Liver (tissue), 9 donors: Measurements from ENCODE around the gene FBP1. TPM values are rescaled to one million over a fixed set of nuclear protein-coding genes. Genes with fewer than 3 reads are reported as not detected.

Source experiments
- DNase-seq: peaks from one replicate; pipeline ENCODE4 v3.0.0-alpha.2; 2017; ENCODE audit warnings: low spot score
- H3K27ac ChIP-seq, 2 donors: one replicate each; pipeline ENCODE4 v1.7.0; 2013; ENCODE audit warnings: inconsistent platforms in 2 of 2, low read length in 2 of 2, control low read depth in 1 of 2, low read depth in 1 of 2, mild to moderate bottlenecking in 1 of 2
- H3K27me3 ChIP-seq, 4 donors: one replicate each; pipeline versions ENCODE4 v1.6.1 to v1.7.0; 2013; ENCODE audit warnings: low read length in 3 of 4, inconsistent platforms in 1 of 4, mild to moderate bottlenecking in 1 of 4, moderate library complexity in 1 of 4; ENCODE audit not compliant: control insufficient read depth in 4 of 4, insufficient read depth in 4 of 4
- H3K36me3 ChIP-seq, 4 donors: one replicate each; pipeline versions ENCODE4 v1.6.1 to v1.7.0; 2013; ENCODE audit warnings: low read length in 3 of 4, mild to moderate bottlenecking in 3 of 4, low read depth in 1 of 4, moderate library complexity in 1 of 4; ENCODE audit not compliant: control insufficient read depth in 4 of 4, insufficient read depth in 3 of 4
- H3K4me1 ChIP-seq, 4 donors: one replicate each; pipeline versions ENCODE4 v1.6.1 to v1.7.0; 2013; ENCODE audit warnings: low read length in 3 of 4, mild to moderate bottlenecking in 3 of 4, moderate library complexity in 1 of 4; ENCODE audit not compliant: control insufficient read depth in 4 of 4, insufficient read depth in 4 of 4
- H3K4me3 ChIP-seq, 3 donors: one replicate each; pipeline versions ENCODE4 v1.6.1 to v1.7.0; 2013; ENCODE audit warnings: low read length in 3 of 3, control low read depth in 1 of 3, low read depth in 1 of 3, mild to moderate bottlenecking in 1 of 3
- H3K9ac ChIP-seq, 2 donors: one replicate each; pipeline ENCODE4 v1.7.0; 2013; ENCODE audit warnings: low read length in 2 of 2, mild to moderate bottlenecking in 2 of 2, moderate library complexity in 2 of 2, control low read depth in 1 of 2, low read depth in 1 of 2
- H3K9me3 ChIP-seq, 4 donors: one replicate each; pipeline versions ENCODE4 v1.6.1 to v1.7.0; 2013; ENCODE audit warnings: low read length in 3 of 4; ENCODE audit not compliant: control insufficient read depth in 4 of 4
- ATF3 ChIP-seq: IDR thresholded peaks from 2 replicates; pipeline ENCODE4 v1.6.1; 2016; ENCODE audit warnings: antibody characterized with exemption
- CTCF ChIP-seq: fragments of 150-350 bp; IDR thresholded peaks from 2 replicates; pipeline ENCODE4 v1.5.1; 2017; ENCODE audit warnings: improper control_type of control experiment, low read depth, low read length; ENCODE audit not compliant: missing input control
- EGR1 ChIP-seq, 2 donors: IDR thresholded peaks; 2 replicates each; pipeline ENCODE4 v1.6.1; 2016 to 2018; ENCODE audit warnings: antibody characterized with exemption in 2 of 2, low read depth in 2 of 2
- FOXA1 ChIP-seq: IDR thresholded peaks from 2 replicates; pipeline ENCODE4 v1.6.1; 2016; ENCODE audit warnings: antibody characterized with exemption
- FOXA2 ChIP-seq: IDR thresholded peaks from 2 replicates; pipeline ENCODE4 v1.6.1; 2016; ENCODE audit warnings: antibody characterized with exemption
- GABPA ChIP-seq, 2 donors: IDR thresholded peaks in 1 of 2; conservative IDR thresholded peaks in 1 of 2; 2 replicates each; pipeline ENCODE4 v1.6.1; 2016; ENCODE audit warnings: antibody characterized with exemption in 2 of 2, mild to moderate bottlenecking in 1 of 2, moderate library complexity in 1 of 2
- HNF4A ChIP-seq, 2 donors: conservative IDR thresholded peaks; 2 replicates each; pipeline ENCODE4 v1.6.1; 2016; ENCODE audit warnings: antibody characterized with exemption in 2 of 2, mild to moderate bottlenecking in 2 of 2
- HNF4G ChIP-seq: IDR thresholded peaks from 2 replicates; pipeline ENCODE4 v1.6.1; 2016; ENCODE audit warnings: antibody characterized with exemption
- JUND ChIP-seq, 2 donors: IDR thresholded peaks; 2 replicates each; pipeline ENCODE4 v1.6.1; 2016; ENCODE audit warnings: antibody characterized with exemption in 2 of 2
- MAX ChIP-seq: IDR thresholded peaks from 2 replicates; pipeline ENCODE4 v1.6.1; 2016; ENCODE audit warnings: antibody characterized with exemption
- NR2F2 ChIP-seq: IDR thresholded peaks from 2 replicates; pipeline ENCODE4 v1.6.1; 2016; ENCODE audit warnings: antibody characterized with exemption
- RAD21 ChIP-seq, 2 donors: IDR thresholded peaks; 2 replicates each; pipeline ENCODE4 v1.6.1; 2016; ENCODE audit warnings: antibody characterized with exemption in 2 of 2, mild to moderate bottlenecking in 2 of 2
- REST ChIP-seq: IDR thresholded peaks from 2 replicates; pipeline ENCODE4 v1.6.1; 2016; ENCODE audit warnings: antibody characterized with exemption, mild to moderate bottlenecking
- RXRA ChIP-seq, 2 donors: IDR thresholded peaks; 2 replicates each; pipeline ENCODE4 v1.6.1; 2017 to 2018; ENCODE audit warnings: antibody characterized with exemption in 2 of 2, mild to moderate bottlenecking in 1 of 2
- SP1 ChIP-seq: IDR thresholded peaks from 2 replicates; pipeline ENCODE4 v1.6.1; 2018; ENCODE audit warnings: antibody characterized with exemption, mild to moderate bottlenecking
- YY1 ChIP-seq: IDR thresholded peaks from 2 replicates; pipeline ENCODE4 v1.6.1; 2016; ENCODE audit warnings: antibody characterized with exemption, mild to moderate bottlenecking
- ZBTB33 ChIP-seq: IDR thresholded peaks from 2 replicates; pipeline ENCODE4 v1.6.1; 2016; ENCODE audit warnings: antibody characterized with exemption
- WGBS: extraction: QIAGEN DNeasy Blood & Tissue Kit; methylation state at CpG from one replicate; pipeline ENCODE4 v1.1.7; 2013; 5-methylcytosine and 5-hydroxymethylcytosine counted together
- polyA plus RNA-seq, 2 donors: library from polyadenylated mRNA; stranded (reverse) in 1 of 2; unstranded in 1 of 2; fragments of 200-250 nt in 1 of 2; fragments of >200 nt in 1 of 2; fragmentation: Nextera tagmentation in 1 of 2; extraction: Ambion mirVana in 1 of 2; gene quantifications; one replicate each; pipeline versions ENCODE4 v1.2.1 to v1.2.3, GENCODE V29; 2013 to 2015
- total RNA-seq, 2 donors: library from RNA; depleted of rRNA; stranded (reverse); fragments of >200 nt; gene quantifications; one replicate each; pipeline ENCODE4 v1.2.3, GENCODE V29; 2014
- donor health status: healthy.
- donor health status: healthy.
- donor health status: healthy.
- donor health status: healthy.
- donor health status: healthy.

FBP1 gene
- total and polyA plus RNA-seq, 4 donors: 27.8 to 574 (median 317) TPM

GRCh38 chr9:94644543-94644942 lies 5.2 kb upstream of the FBP1 start:
- WGBS: 87% methylated on average over 5 of the region's 5 CpGs
- H3K9me3 ChIP-seq: no peaks in the 10 kb centered on the region
- no peak overlapping the region for H3K4me3 ChIP-seq
- no peak for DNase-seq
- no peak overlapping the region for H3K9ac ChIP-seq
- no peaks in the 10 kb centered on the region for H3K36me3 ChIP-seq
- H3K27ac ChIP-seq: no peak overlapping the region
- H3K4me1 ChIP-seq: peaks cover 0 to 10% (median 4%) of the 10 kb centered on the region in 4 donors
- TF ChIP-seq NR2F2: no peak
- no peak for TF ChIP-seq SP1
- no peak for TF ChIP-seq RXRA (IDR thresholded peaks at IDR 0.05)
- TF ChIP-seq HNF4G: no peak
- TF ChIP-seq RAD21 (IDR thresholded peaks at IDR 0.05): no peak
- TF ChIP-seq FOXA2: no peak
- no peak for TF ChIP-seq FOXA1
- no peak for TF ChIP-seq MAX
- no peak for TF ChIP-seq EGR1 (IDR thresholded peaks at IDR 0.05; ENCODE audit: low read depth in 2 of 2)
- no peak for TF ChIP-seq REST
- TF ChIP-seq YY1: no peak
- TF ChIP-seq JUND (IDR thresholded peaks at IDR 0.05): no peak
- no peaks in the 10 kb centered on the region for H3K27me3 ChIP-seq

- no peak overlapping the region for H3K9ac ChIP-seq
- DNase-seq: no peak
- no peaks in the 10 kb centered on the region for H3K27me3 ChIP-seq
- H3K27ac ChIP-seq: no peak overlapping the region
- no peaks in the 10 kb centered on the region for H3K36me3 ChIP-seq
- TF ChIP-seq HNF4A (conservative IDR thresholded peaks at IDR 0.05): no peak
- no peak for TF ChIP-seq GABPA (IDR thresholded peaks at IDR 0.05 in 1 of 2, conservative IDR thresholded peaks at IDR 0.05 in 1 of 2)
- TF ChIP-seq NR2F2: no peak
- no peak for TF ChIP-seq ZBTB33
- no peak for TF ChIP-seq SP1
- TF ChIP-seq FOXA2: no peak
- no peak for TF ChIP-seq FOXA1
- TF ChIP-seq ATF3: no peak
- TF ChIP-seq EGR1 (IDR thresholded peaks at IDR 0.05; ENCODE audit: low read depth in 2 of 2): no peak
- no peak for TF ChIP-seq CTCF
- TF ChIP-seq YY1: no peak
- TF ChIP-seq REST: no peak
- no peak for TF ChIP-seq RAD21 (IDR thresholded peaks at IDR 0.05)
- no peak for TF ChIP-seq MAX
- WGBS: 85% methylated on average over 4 of the region's 4 CpGs
- H3K4me3 ChIP-seq: no peak overlapping the region
- H3K4me1 ChIP-seq: peaks cover 0 to 12% (median 4%) of the 10 kb centered on the region in 4 donors
- H3K9me3 ChIP-seq: no peaks in the 10 kb centered on the region
Observed at GRCh38 chr9:94643741-94644140, 4.4 kb upstream of the FBP1 start.
